Measurements from ENCODE around the gene IL12RB2. TPM values are rescaled to one million over a fixed set of nuclear protein-coding genes. Genes with fewer than 3 reads are reported as not detected.

The IL12RB2 gene
- total RNA-seq, 4 donors from 2014 or later: 0.64 to 1.1 TPM; not detected in 2

- Histone ChIP-seq H3K4me1 (no peaks in the 10 kb centered on the region), H3K27me3 (no peaks in the 10 kb centered on the region), H3K9me3 (no peaks in the 10 kb centered on the region), H3K36me3 (no peaks in the 10 kb centered on the region), H3K27ac (no peak overlapping the region), H3K4me3 (no peak overlapping the region)
- TF ChIP-seq CTCF (IDR thresholded peaks at IDR 0.05) (no peak), POLR2A (IDR thresholded peaks at IDR 0.05) (no peak)
- intact Hi-C loops (cut with DNase I; ENCODE audit: low total_unique reads): no loop called here
- no peak for DNase-seq
Measured at GRCh38 chr1:67317803-67318202, 10.1 kb downstream of the IL12RB2 start.

GRCh38 chr1:67322442-67322841 lies 14.8 kb downstream of the IL12RB2 start:
- no peaks in the 10 kb centered on the region for H3K36me3 ChIP-seq
- no peaks in the 10 kb centered on the region for H3K9me3 ChIP-seq
- DNase-seq: no peak
- intact Hi-C loops (cut with DNase I; ENCODE audit: low total_unique reads): no loop called here
- no peak overlapping the region for H3K27ac ChIP-seq
- H3K4me3 ChIP-seq: no peak overlapping the region
- no peaks in the 10 kb centered on the region for H3K4me1 ChIP-seq
- TF ChIP-seq POLR2A (IDR thresholded peaks at IDR 0.05) (no peak), CTCF (IDR thresholded peaks at IDR 0.05) (no peak)
- no peaks in the 10 kb centered on the region for H3K27me3 ChIP-seq

GRCh38 chr1:67323087-67323486 lies 15.4 kb downstream of the IL12RB2 start:
- no peak for TF ChIP-seq CTCF (IDR thresholded peaks at IDR 0.05)
- no peak for TF ChIP-seq POLR2A (IDR thresholded peaks at IDR 0.05)
- H3K27ac ChIP-seq: no peak overlapping the region
- no peaks in the 10 kb centered on the region for H3K4me1 ChIP-seq
- no peak for DNase-seq
- no peaks in the 10 kb centered on the region for H3K36me3 ChIP-seq
- no peaks in the 10 kb centered on the region for H3K9me3 ChIP-seq
- intact Hi-C loops (cut with DNase I; ENCODE audit: low total_unique reads): no loop called here
- no peak overlapping the region for H3K4me3 ChIP-seq
- no peaks in the 10 kb centered on the region for H3K27me3 ChIP-seq

- TF ChIP-seq POLR2A (IDR thresholded peaks at IDR 0.05) (no peak), CTCF (IDR thresholded peaks at IDR 0.05) (no peak)
- H3K27me3 ChIP-seq: no peaks in the 10 kb centered on the region
- DNase-seq: no peak
- intact Hi-C loops (cut with DNase I; ENCODE audit: low total_unique reads): no loop called here
- no peak overlapping the region for H3K27ac ChIP-seq
- no peak overlapping the region for H3K4me3 ChIP-seq
- no peaks in the 10 kb centered on the region for H3K4me1 ChIP-seq
- no peaks in the 10 kb centered on the region for H3K36me3 ChIP-seq
- H3K9me3 ChIP-seq: no peaks in the 10 kb centered on the region
Measured at GRCh38 chr1:67324068-67324467, 16.4 kb downstream of the IL12RB2 start.

GRCh38 chr1:67327864-67328466 lies 20.3 kb downstream of the IL12RB2 start:
- H3K9me3 ChIP-seq: no peaks in the 10 kb centered on the region
- H3K4me3 ChIP-seq: no peak overlapping the region
- no peaks in the 10 kb centered on the region for H3K27me3 ChIP-seq
- no peak for TF ChIP-seq POLR2A (IDR thresholded peaks at IDR 0.05)
- no peak for TF ChIP-seq CTCF (IDR thresholded peaks at IDR 0.05)
- intact Hi-C loops (cut with DNase I; ENCODE audit: low total_unique reads): no loop called here
- H3K27ac ChIP-seq: no peak overlapping the region
- DNase-seq: no peak
- H3K36me3 ChIP-seq: no peaks in the 10 kb centered on the region
- H3K4me1 ChIP-seq: no peaks in the 10 kb centered on the region

All from uterus (tissue), 4 donors.